GM18907 (cell line): ENCODE measurements around the gene UBE2I.
A peak's percentile ranks its signal among the peaks of the same experiment; 100 is the strongest.

ENCODE experiments used
- ATAC-seq: cut with Tn5 transposase; IDR thresholded peaks from one replicate; pipeline ENCODE4 v1.9.1; 2021; ENCODE audit warnings: mild to moderate bottlenecking, moderate library complexity; ENCODE audit not compliant: unreplicated experiment

UBE2I gene

DNA sequence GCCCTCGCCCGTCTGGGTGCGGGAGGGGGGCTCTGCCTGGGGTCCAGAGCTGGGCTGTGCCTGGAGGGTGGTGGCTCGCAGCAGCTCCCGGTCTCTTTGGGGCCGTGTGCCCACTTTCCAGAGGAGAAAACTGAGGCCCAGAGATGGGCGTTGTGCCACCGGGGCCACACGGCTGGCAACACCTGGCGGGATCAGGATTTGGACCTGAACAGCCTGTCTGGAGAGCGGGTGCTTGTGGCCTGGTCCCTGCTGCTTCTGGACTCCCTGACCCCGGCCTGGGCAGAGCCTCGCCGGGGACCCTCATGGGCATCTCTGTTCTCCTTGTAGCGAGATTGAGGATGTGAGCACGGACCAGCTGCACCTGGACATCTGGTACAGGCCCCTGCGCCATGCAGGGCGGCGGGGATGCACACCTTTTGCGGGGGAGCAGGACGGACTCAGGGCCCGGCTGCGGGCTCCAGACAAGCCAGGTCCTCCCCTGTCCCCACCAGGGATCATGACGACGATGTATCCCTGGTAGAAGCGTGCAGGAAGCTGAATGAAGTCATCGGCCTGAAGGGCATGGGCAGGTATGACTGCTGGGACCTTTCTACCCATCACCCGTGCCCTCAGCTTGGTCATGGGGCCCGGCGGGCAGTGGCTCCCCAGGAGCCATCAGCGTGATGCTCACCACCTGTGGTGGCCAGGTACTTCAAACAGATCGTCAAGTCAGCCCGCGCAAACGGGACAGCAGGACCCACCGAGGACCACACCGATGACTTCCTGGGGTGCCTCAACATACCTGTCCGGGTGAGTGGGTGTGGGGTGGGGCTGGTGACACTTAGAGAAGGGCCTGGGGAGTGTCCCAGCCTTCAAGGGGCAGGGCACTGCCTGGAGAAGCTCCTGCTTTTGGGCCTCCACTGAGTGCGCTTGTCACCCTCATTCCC is 32.3 kb downstream of the UBE2I start:
- ATAC-seq, result no peak

DNA sequence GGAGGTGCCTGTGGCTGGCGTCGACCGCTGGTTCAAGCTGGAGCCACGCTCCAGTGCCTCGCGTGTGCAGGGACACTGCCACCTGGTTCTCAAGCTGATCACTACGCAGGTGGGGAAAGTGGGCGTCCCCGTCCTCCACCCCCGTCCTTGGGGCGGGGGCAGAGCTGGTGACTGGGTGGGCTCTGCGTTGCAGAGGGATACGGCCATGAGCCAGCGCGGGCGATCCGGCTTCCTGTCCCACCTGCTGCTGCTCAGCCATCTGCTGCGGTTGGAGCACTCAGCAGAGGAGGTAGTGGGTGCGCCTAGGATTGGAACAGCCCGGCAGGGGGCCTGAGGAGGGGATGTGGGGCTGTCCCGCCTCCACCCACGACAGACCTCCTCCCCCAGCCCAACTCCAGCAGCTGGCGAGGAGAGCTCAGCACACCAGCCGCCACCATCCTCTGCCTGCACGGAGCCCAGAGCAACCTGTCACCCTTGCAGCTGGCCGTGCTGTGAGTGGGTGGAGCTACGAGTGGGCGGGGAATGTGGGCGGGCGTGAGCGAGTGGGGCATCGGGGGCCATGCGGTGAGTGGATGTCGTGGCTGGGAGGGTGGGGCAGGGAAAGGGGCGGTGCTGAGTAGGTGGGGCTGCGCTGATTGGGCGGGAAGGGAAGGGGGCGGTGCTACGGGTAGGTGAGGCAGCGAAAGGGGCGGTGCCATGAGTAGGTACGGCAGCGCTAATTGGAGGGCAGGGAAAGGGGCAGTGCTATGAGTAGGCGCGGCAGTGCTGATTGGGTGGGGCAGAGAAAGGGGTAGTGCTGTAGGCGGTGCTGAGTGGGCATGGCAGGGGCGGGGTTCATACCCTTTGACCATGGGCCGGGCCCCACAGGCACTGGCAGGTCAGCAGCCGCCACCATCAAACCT is 33.3 kb downstream of the UBE2I start:
- peak; percentile 77 for ATAC-seq

DNA sequence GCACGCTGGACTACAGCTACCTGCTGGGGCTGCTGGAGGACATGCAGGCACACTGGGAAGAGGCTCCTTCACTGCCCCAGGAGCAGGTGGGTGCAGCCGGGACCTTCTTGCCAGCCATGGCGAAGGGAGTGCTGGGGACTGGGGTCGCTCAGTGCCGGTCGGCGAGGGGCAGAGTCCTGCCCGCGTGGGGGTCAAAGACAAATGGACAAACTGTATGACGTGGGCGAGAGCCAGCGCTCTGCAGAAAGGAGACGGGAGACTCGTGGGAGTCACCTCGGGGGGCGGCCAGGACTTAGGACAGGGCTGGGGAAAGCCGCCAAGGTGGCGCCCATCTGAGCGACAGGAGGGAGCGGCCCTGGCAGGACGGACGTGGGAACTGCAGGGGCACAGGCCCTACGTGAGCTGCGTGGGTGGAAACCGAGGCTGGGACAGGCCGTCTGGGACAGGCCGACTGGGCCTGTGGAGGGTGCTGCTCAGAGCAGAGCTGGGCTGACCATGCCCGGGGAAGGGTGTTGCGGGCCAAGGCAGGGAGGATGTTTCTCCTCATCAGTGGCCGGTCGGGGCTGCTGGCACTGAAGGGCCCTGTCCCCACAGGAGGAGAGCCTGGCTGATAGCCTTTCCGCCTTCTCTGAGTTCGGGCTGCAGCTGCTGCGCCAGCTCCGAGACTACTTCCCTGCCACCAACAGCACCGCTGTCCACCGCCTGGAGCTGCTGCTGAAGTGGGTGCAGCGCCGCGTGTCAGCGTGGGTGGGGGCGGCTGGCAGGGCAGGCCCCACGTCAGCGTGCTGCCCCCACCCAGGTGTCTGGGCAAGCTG is 34.2 kb downstream of the UBE2I start:
- ATAC-seq, result peak; percentile 1

DNA sequence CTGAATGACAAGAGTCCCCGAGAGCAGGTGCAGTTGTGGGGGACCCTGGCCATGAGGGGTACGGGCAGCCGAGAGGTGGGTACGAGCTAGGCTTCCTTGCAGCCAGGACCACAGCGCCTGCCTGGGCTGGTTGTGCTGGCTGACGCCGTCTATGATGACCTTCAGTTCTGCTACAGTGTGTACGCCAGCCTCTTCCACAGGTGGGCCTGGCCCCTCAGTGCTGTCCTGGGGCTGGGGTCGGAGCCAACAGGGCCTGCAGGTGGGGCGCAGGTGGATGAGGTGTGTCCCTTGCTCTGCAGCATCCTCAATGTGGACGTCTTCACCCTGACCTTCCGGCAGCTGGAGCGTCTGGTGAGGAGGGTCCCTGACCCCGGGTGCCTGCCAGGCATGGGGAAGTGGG is 35.1 kb downstream of the UBE2I start:
- ATAC-seq, result no peak

DNA sequence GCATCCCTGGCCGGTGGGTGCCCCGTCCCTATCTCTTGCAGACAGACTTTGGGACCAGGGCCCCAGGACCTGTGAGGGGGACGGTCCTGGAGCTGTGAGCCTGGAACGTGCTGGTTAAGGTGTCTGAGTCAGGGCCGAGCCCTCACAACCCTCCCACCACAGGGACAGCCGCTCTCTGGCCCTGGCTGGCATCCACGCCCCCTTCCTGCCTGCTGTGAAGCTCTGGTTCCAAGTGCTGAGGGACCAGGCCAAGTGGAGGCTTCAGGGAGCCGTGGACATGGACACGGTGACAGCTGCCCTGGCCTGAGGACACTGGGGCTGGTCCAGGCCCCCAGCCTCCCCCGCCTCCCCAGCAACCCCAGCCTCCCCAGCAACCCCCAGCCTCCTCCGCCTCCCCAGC is 35.7 kb downstream of the UBE2I start:
- no peak for ATAC-seq

DNA sequence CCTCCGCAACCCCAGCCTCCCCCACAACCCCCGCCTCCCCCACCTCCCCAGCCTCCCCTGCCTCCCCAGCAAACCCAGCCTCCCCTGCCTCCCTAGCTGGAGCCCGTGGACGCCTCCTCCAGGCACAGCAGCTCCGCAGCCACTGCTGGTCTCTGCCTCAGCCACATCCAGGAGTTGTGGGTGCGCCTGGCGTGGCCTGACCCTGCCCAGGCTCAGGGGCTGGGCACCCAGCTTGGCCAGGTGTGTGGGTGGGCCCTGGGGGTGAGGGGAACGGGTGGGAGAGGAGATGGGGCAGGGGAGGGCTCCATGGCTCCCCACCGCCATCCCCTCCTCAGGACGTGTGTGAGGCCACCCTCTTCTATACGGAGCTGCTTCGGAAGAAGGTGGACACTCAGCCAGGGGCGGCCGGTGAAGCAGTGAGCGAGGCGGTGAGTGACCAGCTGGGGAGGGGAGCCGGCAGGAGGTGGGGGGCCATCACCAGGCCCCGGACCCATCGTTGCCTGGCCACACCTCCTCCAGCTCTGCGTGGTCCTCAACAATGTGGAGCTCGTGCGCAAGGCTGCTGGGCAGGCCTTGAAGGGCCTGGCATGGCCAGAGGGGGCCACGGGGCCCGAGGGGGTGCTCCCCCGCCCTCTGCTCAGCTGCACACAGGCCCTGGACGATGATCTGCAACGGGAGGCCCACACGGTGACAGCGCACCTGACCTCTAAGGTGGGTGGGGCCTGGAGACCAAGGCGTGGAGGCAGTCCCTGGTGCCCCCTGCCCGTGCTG is 36.4 kb downstream of the UBE2I start:
- ATAC-seq, result no peak

DNA sequence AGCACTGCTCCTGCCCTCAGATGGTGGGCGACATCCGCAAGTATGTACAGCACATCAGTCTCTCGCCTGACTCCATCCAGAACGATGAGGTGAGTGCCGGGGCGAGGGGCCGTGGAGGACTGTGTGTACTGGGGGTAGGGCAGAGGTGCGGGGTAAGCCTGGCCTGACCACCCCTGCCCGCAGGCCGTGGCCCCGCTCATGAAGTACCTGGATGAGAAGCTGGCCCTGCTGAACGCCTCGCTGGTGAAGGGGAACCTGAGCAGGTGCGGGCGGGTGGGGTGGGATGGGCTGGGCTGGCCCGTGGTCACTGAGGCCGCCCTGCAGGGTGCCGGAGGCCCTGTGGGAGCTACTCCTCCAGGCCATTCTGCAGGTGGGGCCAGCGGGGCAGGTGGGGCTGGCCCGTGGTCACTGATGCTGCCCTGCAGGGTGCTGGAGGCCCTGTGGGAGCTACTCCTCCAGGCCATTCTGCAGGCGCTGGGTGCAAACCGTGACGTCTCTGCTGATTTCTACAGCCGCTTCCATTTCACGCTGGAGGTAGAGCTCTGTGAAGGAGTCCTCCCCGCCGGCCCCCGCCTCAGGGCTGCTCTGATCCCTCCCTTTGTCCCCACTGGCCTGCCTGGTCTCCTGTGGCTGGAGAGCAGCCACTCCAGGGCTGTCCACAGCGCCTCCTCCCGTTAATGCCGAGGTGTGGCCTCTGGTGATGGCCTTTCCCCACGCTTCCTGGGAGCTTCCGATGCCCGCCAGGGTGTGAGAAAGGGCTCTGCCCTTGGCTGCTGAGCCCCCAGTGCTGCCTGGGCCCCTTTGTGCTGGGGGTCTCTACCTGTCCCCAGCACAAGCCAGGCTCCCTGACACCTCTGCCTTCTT is 37.2 kb downstream of the UBE2I start:
- ATAC-seq, result no peak

DNA sequence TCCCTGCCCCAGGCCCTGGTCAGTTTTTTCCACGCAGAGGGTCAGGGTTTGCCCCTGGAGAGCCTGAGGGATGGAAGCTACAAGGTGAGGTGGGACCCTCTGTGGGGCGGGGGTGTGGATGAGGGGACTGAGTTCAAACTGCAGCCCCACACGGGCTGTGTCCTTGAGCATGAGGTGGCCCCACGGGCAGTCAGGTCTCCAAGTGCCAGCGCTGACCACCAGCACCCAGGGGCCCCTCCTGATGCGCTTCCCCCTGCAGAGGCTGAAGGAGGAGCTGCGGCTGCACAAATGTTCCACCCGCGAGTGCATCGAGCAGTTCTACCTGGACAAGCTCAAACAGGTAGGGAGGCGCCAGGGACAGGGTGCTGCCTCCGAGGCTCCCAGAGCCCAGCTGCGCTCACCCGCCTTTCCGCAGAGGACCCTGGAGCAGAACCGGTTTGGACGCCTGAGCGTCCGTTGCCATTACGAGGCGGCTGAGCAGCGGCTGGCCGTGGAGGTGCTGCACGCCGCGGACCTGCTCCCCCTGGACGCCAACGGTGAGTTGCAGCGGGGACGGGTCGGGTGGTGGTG is 37.9 kb downstream of the UBE2I start:
- ATAC-seq, result no peak

DNA sequence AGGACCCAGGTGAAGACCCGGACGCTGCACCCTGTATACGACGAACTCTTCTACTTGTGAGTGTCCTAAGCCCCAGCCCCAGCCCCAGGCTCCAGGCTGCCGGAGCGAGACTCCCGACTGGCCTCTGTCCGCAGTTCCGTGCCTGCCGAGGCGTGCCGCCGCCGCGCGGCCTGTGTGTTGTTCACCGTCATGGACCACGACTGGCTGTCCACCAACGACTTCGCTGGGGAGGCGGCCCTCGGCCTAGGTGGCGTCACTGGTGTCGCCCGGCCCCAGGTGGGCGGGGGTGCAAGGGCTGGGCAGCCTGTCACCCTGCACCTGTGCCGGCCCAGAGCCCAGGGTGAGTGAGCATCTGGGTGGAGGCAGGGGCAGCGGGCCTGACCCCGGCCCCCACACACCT is 38.5 kb downstream of the UBE2I start:
- ATAC-seq, result no peak

DNA sequence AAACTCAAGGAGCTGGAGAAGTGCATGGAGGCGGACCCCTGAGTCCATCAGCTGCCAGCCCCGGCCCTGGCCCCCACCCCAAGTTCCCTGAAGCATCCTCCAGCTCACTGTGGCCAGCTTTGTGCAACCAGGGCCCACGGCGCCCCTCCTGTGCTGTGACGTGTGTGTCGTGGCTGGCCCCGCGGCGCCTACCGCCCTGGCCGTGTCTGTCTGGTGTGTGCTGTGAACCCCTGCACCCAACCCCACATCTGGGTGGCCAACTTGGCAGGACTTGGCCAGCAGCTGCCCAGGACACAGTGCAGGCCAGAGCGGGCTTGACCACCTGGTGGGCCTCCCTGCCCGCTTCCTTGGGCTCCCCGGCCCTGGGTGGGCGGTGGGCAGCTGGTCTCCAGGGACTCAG is 39.0 kb downstream of the UBE2I start:
- no peak for ATAC-seq

DNA sequence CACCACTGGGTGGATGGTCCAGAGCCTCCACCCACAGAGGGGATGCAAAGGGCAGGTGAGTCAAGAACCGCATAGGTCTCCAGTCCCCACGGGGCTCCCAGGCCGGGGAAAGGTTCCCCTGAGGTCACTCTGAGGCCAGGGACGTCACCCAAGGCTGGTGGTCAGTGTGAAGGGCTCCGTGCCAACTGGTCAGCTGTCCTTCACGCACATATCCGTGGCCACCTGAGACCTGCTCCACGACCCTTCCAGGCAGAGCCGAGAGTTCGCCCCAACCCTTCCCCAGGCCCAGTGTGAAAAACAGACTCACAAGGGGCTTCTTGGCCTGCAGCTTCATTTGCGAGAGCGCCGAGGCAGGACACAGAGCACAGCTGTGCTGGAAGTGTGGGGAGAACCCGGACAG is 39.5 kb downstream of the UBE2I start:
- ATAC-seq, result no peak

DNA sequence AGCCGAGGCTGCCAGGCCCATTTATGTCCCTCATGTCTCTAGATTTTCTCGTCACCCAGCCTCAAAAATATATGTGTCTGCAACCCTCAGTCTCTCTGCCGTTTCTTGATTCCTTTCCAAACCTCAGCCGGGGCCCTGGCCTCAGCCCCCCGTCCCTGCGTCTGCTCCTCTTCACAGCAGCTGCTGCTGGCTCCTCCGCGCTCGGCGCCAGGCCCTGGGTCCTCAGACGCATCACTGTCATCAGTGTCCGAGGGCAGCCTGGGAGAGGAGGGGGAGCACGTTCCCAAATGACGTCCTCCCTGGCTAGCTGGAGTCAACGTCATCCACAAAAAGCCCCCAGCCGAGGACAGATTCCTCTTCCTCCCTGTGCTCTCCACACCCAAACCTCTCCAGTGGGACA is 39.9 kb downstream of the UBE2I start:
- no peak for ATAC-seq

DNA sequence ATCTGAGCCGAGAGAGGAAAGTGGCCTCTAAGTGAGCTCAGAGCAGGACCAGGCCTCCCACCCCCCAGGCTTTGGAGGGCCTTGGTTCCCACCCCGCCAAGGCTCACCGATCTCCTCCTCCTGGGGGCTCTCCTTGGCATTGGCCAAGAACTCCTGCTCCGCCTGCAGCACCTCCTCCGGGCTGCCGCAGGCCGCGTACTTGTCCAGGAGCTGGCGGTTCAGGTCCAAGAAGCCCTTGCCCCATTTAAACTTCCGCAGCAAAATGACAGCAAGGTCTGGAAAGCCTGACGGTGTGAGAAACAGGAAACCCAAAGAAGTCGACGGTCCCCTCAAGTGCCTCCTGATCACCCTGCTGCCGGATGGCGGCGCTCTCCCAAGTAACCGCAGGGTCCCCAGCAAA is 40.5 kb downstream of the UBE2I start:
- no peak for ATAC-seq

DNA sequence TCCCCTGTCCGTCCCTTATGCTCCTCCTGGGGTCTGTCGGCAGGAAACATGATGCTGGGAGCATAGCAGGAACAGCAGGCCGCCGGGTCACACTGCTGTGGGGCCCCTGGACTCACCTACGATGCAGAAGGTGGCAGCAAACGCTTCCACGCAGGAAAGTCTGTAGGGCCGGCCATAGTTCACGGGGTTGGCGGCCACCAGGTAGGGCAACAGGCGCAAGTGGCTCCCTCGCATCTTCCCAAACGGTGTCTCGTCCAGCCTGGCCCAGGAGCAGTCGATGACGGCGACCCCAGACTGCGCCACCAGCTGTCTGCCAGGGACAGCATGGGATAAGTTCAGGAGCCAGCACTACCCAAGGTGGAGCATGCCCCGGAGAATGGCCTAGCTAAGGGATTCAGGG is 41.3 kb downstream of the UBE2I start:
- no peak for ATAC-seq

DNA sequence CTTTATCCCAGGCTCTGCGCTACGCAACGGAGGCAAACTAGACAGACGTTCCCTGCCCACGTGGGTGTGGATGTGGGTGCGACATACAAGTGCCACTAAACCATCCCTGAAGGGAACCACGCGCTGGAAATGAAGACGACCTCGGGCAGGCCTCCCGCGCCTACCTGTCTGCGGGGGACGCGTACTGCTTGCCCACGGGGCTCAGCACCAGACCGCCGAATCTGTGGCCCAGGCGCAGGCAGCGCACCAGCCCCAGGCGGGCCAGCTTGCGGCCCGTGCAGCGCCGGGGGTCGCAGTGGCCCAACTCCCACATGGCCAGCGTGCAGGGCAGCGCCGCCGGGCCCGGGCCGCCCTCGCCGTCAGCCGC is 41.8 kb downstream of the UBE2I start:
- ATAC-seq, result peak; percentile 18

DNA sequence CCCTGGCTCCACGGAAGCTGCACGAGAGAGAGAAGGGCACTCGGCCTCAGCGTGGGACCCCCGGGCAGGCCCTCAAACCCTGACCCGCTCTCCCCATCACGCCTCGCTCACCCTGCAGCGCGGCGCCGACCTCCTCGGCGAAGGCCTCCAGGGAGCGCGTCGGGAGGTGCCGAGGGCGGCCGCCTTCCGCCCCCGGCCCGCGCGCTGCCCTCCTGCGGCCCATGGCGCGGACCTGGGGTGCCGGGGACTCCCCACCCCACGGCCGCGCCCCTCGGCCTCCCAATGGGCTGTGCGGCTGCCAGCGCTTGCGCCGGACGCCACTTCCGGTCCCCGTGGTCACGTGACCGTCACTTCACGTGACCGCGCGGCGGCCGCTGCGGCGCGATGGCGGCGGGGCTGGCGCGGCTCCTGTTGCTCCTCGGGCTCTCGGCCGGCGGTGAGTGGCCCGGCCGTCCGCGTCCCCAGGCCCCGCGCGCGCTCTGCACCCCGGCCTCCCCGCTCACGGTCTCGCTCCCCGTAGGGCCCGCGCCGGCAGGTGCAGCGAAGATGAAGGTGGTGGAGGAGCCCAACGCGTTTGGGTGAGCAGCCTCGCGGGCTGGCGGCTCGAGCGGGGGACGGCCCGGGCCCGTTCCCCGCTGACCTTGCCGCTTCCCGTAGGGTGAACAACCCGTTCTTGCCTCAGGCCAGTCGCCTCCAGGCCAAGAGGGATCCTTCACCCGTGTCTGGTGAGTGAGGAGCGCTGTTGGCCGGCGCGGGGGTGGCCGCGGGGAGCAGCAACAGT is 42.3 kb downstream of the UBE2I start, which contains the start of the genes GNPTG and TSR3:
Gene GNPTG (plus strand): TSS at position 350 of the 781 bp plus-strand sequence. CDS start 35 bp downstream, at position 385.
Gene TSR3 (minus strand): TSS at position 297 of the 781 bp plus-strand sequence. CDS start 74 bp downstream, at position 223.
- ATAC-seq, result peak; percentile 64

DNA sequence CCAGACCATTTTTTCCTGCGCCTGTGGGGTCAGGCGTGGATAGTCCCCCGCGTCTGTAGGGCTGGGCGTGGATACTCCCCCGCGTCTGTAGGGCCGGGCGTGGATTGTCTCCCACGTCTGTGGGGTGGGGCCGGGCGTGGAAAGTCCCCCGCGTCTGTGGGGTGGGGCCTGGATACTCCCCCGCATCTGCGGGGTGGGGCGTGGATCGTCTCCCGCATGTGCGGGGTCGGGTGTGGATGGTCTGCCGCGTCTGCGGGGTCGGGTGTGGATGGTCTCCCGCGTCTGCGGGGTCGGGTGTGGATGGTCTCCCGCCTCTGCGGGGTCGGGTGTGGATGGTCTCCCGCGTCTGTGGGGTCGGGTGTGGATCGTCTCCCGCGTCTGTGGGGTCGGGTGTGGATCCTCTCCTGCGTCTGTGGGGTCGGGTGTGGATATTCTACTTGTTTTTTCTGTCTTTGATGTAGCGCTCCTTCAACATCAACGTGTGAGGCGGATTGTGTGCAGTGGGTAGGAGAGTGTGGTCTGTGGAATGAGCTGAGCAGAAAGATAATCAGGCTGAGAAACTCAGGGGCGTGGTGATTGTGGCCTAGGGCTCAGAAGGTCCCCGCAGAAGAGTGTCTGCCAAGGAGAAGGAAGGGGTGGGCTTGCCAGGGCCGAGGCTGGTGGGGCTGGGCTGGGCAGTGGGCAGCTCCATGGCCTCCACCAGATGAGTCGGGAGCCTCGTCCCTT is 45.5 kb downstream of the UBE2I start:
- no peak for ATAC-seq
